GM19193 (cell line): ENCODE measurements around the gene MAPK7.

Experiments used
- POLR2A ChIP-seq: IDR thresholded peaks from 4 replicates; pipeline ENCODE4 v1.6.1; 2011; ENCODE audit not compliant: insufficient read depth, insufficient read length; ENCODE audit errors: extremely low read depth

MAPK7 gene

DNA sequence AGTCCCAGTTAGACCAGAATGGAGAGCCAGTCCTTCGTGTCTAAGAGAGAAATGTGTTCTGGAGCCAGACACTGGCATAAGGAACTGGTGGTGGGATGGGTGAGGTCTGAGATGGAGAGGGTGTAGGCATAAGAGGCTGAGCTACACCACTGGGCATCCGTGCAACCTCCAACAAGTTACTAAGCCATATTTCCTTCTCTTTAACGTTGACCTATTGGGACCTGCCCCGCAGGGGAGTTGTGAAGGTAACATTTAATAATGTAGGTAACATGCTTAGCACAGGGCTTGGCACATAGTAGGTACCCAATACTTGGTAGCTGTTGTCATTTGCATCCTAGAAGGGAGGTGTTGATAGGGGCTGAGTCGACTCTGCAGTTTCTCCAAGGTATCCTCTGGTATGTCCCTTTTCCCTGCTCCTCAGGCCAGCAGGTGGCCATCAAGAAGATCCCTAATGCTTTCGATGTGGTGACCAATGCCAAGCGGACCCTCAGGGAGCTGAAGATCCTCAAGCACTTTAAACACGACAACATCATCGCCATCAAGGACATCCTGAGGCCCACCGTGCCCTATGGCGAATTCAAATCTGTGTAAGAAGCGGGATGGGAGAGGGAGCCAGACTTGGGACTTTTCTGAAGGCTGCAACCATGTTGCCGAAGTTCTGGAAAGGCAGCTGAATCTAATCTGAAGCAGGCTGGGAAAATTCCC is 1.2 kb downstream of the MAPK7 start:
- no peak for TF ChIP-seq POLR2A

DNA sequence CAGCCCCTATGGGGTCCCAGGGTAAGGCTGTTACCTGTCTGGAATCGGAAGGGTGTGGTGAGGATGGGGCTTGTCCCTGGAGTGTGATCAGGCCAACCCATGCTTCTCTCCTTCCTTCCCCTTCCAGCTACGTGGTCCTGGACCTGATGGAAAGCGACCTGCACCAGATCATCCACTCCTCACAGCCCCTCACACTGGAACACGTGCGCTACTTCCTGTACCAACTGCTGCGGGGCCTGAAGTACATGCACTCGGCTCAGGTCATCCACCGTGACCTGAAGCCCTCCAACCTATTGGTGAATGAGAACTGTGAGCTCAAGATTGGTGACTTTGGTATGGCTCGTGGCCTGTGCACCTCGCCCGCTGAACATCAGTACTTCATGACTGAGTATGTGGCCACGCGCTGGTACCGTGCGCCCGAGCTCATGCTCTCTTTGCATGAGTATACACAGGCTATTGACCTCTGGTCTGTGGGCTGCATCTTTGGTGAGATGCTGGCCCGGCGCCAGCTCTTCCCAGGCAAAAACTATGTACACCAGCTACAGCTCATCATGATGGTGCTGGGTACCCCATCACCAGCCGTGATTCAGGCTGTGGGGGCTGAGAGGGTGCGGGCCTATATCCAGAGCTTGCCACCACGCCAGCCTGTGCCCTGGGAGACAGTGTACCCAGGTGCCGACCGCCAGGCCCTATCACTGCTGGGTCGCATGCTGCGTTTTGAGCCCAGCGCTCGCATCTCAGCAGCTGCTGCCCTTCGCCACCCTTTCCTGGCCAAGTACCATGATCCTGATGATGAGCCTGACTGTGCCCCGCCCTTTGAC is 2.4 kb downstream of the MAPK7 start:
- no peak for TF ChIP-seq POLR2A

DNA sequence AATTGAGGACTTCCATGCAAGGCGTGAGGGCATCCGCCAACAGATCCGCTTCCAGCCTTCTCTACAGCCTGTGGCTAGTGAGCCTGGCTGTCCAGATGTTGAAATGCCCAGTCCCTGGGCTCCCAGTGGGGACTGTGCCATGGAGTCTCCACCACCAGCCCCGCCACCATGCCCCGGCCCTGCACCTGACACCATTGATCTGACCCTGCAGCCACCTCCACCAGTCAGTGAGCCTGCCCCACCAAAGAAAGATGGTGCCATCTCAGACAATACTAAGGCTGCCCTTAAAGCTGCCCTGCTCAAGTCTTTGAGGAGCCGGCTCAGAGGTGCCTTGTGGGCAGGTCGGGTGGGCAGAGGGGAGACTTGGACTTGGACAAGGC is 3.1 kb downstream of the MAPK7 start:
- no peak for TF ChIP-seq POLR2A

DNA sequence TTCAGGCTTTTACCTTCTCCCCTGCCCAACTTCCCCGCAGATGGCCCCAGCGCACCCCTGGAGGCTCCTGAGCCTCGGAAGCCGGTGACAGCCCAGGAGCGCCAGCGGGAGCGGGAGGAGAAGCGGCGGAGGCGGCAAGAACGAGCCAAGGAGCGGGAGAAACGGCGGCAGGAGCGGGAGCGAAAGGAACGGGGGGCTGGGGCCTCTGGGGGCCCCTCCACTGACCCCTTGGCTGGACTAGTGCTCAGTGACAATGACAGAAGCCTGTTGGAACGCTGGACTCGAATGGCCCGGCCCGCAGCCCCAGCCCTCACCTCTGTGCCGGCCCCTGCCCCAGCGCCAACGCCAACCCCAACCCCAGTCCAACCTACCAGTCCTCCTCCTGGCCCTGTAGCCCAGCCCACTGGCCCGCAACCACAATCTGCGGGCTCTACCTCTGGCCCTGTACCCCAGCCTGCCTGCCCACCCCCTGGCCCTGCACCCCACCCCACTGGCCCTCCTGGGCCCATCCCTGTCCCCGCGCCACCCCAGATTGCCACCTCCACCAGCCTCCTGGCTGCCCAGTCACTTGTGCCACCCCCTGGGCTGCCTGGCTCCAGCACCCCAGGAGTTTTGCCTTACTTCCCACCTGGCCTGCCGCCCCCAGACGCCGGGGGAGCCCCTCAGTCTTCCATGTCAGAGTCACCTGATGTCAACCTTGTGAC is 3.6 kb downstream of the MAPK7 start:
- TF ChIP-seq POLR2A: no peak

DNA sequence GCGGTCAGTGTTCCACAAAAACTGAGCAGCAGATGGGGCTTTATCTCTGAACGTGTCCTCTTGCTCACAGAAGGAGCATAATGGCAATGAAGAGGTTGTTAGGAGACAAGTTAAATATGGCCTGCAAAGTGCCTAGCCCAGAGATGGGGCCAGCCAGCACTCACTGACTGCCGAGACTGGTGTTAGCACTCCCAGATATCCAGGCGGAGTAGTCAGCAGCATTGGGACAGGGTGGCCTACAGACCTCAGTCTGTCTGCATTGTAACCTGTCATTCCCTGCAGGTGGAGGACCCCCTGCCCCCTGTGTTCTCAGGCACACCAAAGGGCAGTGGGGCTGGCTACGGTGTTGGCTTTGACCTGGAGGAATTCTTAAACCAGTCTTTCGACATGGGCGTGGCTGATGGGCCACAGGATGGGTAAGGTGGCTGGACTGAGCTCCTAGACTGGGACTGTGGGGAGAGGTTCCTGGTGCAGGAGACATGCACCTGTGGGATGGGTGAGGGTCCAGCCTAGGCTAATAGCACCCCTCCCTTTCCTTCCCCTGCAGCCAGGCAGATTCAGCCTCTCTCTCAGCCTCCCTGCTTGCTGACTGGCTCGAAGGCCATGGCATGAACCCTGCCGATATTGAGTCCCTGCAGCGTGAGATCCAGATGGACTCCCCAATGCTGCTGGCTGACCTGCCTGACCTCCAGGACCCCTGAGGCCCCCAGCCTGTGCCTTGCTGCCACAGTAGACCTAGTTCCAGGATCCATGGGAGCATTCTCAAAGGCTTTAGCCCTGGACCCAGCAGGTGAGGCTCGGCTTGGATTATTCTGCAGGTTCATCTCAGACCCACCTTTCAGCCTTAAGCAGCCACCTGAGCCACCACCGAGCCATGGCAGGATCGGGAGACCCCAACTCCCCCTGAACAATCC is 4.5 kb downstream of the MAPK7 start:
- TF ChIP-seq POLR2A: no peak

DNA sequence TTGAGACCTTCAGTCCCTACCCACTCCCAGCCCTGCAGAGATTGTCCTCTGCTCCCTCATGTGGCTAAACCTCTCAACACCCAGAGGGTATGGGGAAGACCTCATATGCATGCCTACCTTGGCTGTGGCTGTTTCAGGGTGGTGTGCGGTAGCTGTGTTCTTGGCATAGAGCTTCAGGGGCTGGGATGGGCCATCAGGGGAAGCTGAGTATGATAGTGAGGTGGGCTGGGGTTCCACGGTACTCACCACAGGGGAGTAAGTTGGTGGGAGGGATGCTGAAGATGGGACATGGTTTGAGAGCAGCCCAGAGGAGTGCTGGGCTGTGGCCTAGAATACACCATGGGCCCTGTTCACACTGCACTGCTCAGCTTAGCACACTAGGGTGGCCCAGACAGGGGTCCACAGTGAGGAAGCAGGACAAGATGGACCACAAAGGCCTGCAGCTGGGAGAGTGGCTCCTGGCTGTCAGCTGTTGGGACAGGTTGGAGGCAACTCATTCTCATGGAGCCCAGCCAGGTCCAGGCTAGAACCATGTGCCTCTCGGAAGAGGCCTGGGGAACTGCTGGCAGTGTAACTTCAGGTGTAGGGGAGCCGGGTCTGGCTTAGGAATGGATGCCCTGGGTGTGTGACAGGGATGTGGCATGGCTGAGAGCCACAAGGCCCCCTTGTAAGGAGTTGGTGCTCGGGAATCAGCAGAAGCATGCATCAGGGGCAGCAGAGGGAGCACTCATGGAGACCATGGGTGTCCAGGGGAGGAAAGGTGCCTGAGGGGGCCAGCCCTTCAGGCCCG is 5.6 kb downstream of the MAPK7 start:
- no peak for TF ChIP-seq POLR2A

DNA sequence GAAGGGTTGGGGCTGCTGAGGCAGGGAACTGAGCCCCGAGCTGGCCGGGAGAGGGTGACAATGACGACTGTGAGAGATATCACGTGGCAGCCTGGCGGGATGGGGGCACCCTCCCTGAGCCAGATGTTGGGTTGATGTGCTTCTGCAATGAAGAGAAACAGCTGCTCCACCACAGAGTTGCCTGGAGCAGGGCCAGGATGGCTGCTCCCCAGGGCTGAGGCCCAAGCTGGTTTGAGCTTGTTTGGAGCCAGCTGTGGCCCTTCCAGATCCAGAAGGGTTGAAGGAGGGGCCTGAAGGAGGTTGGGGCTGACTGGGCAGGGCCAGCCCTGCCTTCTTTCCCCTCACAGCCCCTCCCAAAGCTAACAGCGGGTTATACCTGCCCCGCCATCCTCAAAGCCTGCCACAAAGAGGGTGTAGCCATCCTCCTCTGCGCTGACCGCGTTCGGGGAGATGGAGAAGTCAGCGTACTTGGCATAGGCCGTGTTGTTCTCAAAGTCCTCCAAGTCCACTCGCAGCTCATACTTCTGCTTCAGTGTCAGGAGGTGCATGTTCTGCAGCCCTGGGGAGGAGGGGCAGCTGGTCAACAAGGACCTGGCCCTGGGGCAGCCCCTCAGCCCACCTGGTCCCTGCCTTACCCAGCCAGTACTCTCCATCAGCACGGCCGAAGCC is 6.6 kb downstream of the MAPK7 start:
- no peak for TF ChIP-seq POLR2A

DNA sequence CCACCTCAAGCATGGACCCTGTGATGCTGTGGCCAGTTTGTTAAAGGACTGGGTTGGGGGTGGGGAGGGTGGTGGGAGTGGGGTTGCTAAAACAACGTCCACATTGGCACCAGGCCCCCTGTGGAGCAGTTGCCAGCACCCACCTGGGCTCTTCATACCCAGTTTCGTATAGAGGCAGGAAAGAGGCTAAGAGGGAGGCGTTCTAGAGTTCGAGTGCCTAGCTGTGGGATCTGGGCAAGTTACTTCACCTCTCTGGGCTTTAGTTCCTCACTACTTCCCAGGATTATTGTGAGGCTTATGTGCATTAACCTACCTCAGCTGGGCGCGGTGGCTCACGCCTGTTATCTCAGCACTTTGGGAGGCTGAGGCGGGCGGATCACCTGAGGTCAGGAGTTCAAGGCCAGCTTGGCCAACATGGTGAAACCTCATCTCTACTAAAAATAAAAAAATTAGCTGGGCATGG is 7.3 kb downstream of the MAPK7 start:
- TF ChIP-seq POLR2A: no peak

DNA sequence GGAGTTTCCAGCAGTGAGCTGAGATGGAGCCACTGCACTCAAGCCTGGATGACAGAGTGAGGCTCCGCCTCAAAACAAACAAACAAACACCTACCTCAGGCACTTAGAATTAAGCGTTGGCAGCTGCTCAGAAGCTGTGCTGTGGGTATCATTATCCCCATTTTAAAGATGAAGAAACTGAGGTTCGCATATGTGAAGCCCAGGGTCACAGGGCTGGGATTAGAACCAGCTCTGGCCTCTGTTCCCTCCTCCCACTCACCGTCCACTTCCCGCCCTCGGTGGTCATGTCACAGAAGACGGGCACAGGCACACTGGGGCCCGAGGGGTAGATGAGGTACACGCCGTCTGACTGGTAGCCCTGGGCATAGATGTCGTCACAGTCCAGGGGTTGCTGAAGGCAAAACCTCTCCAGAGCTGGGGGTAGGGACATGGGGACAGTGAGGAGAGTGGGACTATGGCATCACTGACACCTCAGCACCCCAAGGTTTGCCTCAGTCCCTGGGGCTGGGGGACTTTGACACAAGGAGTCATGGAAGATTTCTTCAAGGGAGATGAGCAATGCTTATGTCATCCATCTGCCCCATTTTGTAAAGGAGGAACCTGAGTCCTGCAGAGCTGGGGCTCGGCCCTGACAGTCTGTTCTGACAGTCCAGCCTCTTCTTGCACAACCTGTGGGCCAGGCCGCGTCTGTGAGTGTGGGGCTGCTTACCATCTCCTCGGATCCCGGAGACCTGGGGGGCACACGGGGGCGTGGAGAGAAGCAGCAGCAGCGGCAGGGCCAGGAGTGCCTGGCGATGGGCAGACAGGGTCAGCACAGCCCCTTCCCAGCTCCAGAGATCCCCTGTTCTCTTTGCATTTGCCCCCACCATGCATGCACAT is 8.0 kb downstream of the MAPK7 start:
- TF ChIP-seq POLR2A: no peak

DNA sequence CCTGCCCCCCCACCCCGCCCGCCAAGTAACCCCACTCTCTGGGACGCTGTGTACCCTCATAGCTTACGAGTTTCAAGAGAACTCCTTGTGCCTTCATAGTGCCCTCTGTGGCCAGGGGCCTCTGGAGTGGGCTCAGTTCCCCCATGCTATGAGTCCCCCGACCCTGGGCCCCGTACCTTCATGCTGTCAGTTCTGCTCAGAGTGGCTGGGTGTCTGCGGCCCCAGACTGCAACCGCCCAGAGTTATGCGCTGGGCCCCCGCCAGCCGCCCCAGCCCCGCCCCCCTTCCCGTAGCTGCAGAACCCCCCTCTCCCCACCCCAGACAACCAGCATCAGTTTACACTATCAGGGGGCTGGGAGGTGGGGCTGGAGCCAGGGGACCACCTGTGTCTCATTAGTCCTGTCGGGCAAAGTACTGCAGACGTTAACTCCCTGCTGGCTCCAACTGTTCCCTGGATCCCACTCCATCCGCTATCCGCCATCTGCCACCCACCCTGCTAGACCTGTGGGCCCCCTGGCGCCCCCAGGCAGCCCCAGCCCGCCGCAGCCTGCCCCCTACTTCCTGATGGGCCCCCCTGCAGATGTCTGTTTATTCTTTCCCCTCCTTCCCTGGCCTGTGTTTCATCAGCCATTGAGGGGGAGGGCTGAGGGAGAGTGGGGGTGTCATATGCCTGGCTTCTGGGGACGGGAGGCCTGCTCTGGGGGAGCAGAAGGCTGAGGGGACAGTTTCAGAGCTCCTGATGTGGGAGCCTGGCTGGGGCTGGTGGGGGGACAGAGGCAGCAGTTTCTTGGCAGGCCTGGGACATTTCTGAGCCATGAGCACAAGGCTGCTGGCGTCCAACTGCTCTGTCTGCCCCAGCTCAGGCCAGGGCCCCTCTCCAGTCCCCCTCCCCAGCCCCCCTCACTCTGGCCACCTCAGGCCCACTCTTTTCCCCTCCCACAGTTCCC is 8.9 kb downstream of the MAPK7 start, which contains the start of gene MFAP4:
Gene MFAP4 (minus strand): TSS at position 217 of the 947 bp plus-strand sequence. CDS start 35 bp downstream, at position 182.
- no peak for TF ChIP-seq POLR2A

DNA sequence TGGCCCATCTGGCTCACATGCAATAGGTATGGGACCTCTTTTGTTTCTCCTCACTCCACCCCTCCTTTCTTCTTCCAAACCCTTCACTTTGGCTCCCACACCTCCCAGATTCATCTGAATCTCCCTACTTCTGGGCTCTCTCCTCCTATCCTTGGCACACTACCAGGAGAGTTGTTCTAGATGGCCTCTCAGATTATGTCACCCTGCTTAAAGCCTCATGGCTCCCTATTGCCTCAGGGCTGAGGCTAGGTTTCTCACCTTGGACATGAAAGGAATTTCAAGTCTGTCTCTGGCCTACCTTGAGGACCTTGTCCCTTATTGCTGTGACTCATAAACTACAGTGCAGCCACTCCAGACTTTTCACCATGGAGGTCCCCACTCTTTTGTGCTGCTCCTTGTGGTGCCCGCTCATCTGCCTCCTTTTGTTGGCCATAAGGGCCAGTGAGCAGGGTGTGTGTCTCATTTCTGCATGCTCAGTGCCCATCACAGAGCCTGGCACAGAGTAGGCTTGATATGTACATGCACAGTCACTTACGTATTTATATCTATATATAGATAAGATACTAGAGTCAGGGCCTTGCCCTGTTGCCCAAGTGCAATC is 9.7 kb downstream of the MAPK7 start:
- TF ChIP-seq POLR2A: no peak
